ENCODE results near the gene ADAMTS4. TPM values are rescaled to one million over a fixed set of nuclear protein-coding genes. Genes with fewer than 3 reads are reported as not detected.

The ADAMTS4 gene
- polyA plus RNA-seq, 3 donors from 2014 or later: 0.10 to 0.29 TPM; not detected in 1

- peak overlapping the region; percentile 78 to 85 (median 83) for H3K4me3 Mint-ChIP-seq
- H3K36me3 Mint-ChIP-seq: peaks cover 0 to 3% (median 3%) of the 10 kb centered on the region in 3 donors
- H3K9me3 Mint-ChIP-seq: no peaks in the 10 kb centered on the region
These were observed 16.6 kb downstream of the ADAMTS4 start for GRCh38 chr1:161182214-161182613.

GRCh38 chr1:161180639-161181038 is 18.2 kb downstream of the ADAMTS4 start:
- Mint-ChIP-seq H3K27me3 (ENCODE audit: low read depth in 3 of 3) (peaks cover 0 to 13% (median 9%) of the 10 kb centered on the region in 3 donors), H3K27ac (peak overlapping the region; percentile 67 to 95 (median 88)), H3K4me1 (peaks cover 84 to 92% of the 10 kb centered on the region in 2 donors), H3K9me3 (no peaks in the 10 kb centered on the region), H3K4me3 (peak overlapping the region; percentile 18 to 63 (median 36)), H3K36me3 (peaks cover 0 to 3% (median 3%) of the 10 kb centered on the region in 3 donors)
- no peak for DNase-seq

More at GRCh38 chr1:161182214-161182613, 16.6 kb downstream of the ADAMTS4 start:
- peak; percentile 61 to 70 (median 66) for DNase-seq
- peaks cover 0 to 13% (median 9%) of the 10 kb centered on the region in 3 donors for H3K27me3 Mint-ChIP-seq (ENCODE audit: low read depth in 3 of 3)
- H3K4me1 Mint-ChIP-seq: peaks cover 84 to 92% of the 10 kb centered on the region in 2 donors
- peak overlapping the region; percentile 88 to 99 (median 96) for H3K27ac Mint-ChIP-seq

- H3K36me3 Mint-ChIP-seq: peaks cover 2 to 3% (median 3%) of the 10 kb centered on the region in 3 donors
- peak overlapping the region in 5 of 6 donors; percentile 73 to 90 (median 84) for H3K27ac Mint-ChIP-seq
- peak overlapping the region in 4 of 5 donors; percentile 21 to 60 (median 41) for H3K4me3 Mint-ChIP-seq
- DNase-seq: no peak
- peaks cover 83 to 92% of the 10 kb centered on the region in 2 donors for H3K4me1 Mint-ChIP-seq
- peaks cover 0 to 7% (median 5%) of the 10 kb centered on the region in 3 donors for H3K27me3 Mint-ChIP-seq (ENCODE audit: low read depth in 3 of 3)
- H3K9me3 Mint-ChIP-seq: no peaks in the 10 kb centered on the region
These were observed 19.2 kb downstream of the ADAMTS4 start for GRCh38 chr1:161179698-161180097.

GRCh38 chr1:161177936-161178244 is 21.0 kb downstream of the ADAMTS4 start:
- peaks cover 70 to 82% of the 10 kb centered on the region in 2 donors for H3K4me1 Mint-ChIP-seq
- H3K36me3 Mint-ChIP-seq: peaks cover 5 to 16% (median 14%) of the 10 kb centered on the region in 3 donors

GRCh38 chr1:161177112-161177935 is 21.5 kb downstream of the ADAMTS4 start, which contains the start of gene B4GALT3:
Gene B4GALT3 (minus strand): TSS chr1:161177507. CDS start chr1:161176060, 1,447 bp downstream.
- Mint-ChIP-seq H3K4me3 (peak within 1 kb of the TSS; percentile 94 to 100 (median 100)), H3K9me3 (no peaks in the 10 kb centered on the region), H3K36me3 (peaks cover 4 to 21% (median 14%) of the 10 kb centered on the region in 3 donors), H3K27me3 (ENCODE audit: low read depth in 3 of 3) (peaks cover 0 to 2% (median 0%) of the 10 kb centered on the region in 3 donors), H3K27ac (peak within 1 kb of the TSS; percentile 98 to 100 (median 99)), H3K4me1 (peaks cover 64 to 82% of the 10 kb centered on the region in 2 donors)
- DNase-seq: peak; percentile 90 to 91 (median 91)

More at GRCh38 chr1:161177936-161178244, 21.0 kb downstream of the ADAMTS4 start:
- peaks cover 0 to 4% (median 0%) of the 10 kb centered on the region in 3 donors for H3K27me3 Mint-ChIP-seq (ENCODE audit: low read depth in 3 of 3)
- H3K27ac Mint-ChIP-seq: peak overlapping the region; percentile 98 to 100 (median 99)
- DNase-seq: no peak
- H3K4me3 Mint-ChIP-seq: peak overlapping the region; percentile 94 to 100 (median 100)
- H3K9me3 Mint-ChIP-seq: no peaks in the 10 kb centered on the region

GRCh38 chr1:161176468-161177111 is 22.3 kb downstream of the ADAMTS4 start:
- Mint-ChIP-seq H3K4me1 (peaks cover 57 to 75% of the 10 kb centered on the region in 2 donors), H3K9me3 (no peaks in the 10 kb centered on the region), H3K27me3 (ENCODE audit: low read depth in 3 of 3) (no peaks in the 10 kb centered on the region), H3K4me3 (peak overlapping the region; percentile 94 to 100 (median 100)), H3K27ac (peak overlapping the region; percentile 98 to 100 (median 99)), H3K36me3 (peaks cover 9 to 29% (median 21%) of the 10 kb centered on the region in 3 donors)
- DNase-seq: no peak

GRCh38 chr1:161175771-161176453 is 22.9 kb downstream of the ADAMTS4 start:
- Mint-ChIP-seq H3K27ac (peak overlapping the region; percentile 98 to 100 (median 99)), H3K27me3 (ENCODE audit: low read depth in 3 of 3) (peaks cover 0 to 1% (median 0%) of the 10 kb centered on the region in 3 donors), H3K9me3 (no peaks in the 10 kb centered on the region), H3K4me1 (peaks cover 55 to 68% of the 10 kb centered on the region in 2 donors), H3K36me3 (peaks cover 12 to 35% (median 25%) of the 10 kb centered on the region in 3 donors), H3K4me3 (peak overlapping the region; percentile 94 to 100 (median 100))
- DNase-seq: no peak

- peaks cover 45 to 58% of the 10 kb centered on the region in 2 donors for H3K4me1 Mint-ChIP-seq
- no peak for DNase-seq
- H3K4me3 Mint-ChIP-seq: peak overlapping the region in 4 of 5 donors; percentile 17 to 100 (median 62)
- peaks cover 15 to 38% (median 23%) of the 10 kb centered on the region in 3 donors for H3K36me3 Mint-ChIP-seq
- H3K9me3 Mint-ChIP-seq: no peaks in the 10 kb centered on the region
- peaks cover 0 to 1% (median 0%) of the 10 kb centered on the region in 3 donors for H3K27me3 Mint-ChIP-seq (ENCODE audit: low read depth in 3 of 3)
- H3K27ac Mint-ChIP-seq: peak overlapping the region in 4 of 6 donors; percentile 42 to 100 (median 75)
These were observed 23.9 kb downstream of the ADAMTS4 start for GRCh38 chr1:161174911-161175310.

- no peak for DNase-seq
- Mint-ChIP-seq H3K27me3 (ENCODE audit: low read depth in 3 of 3) (peaks cover 0 to 1% (median 0%) of the 10 kb centered on the region in 3 donors), H3K27ac (peak overlapping the region in 2 of 6 donors; percentile 43 to 53), H3K9me3 (no peaks in the 10 kb centered on the region), H3K4me3 (no peak overlapping the region), H3K36me3 (peaks cover 15 to 41% (median 23%) of the 10 kb centered on the region in 3 donors), H3K4me1 (peaks cover 40 to 53% of the 10 kb centered on the region in 2 donors)
These were observed 25.1 kb downstream of the ADAMTS4 start for GRCh38 chr1:161173711-161174110.

GRCh38 chr1:161172776-161173376 is 26.0 kb downstream of the ADAMTS4 start:
- H3K27ac Mint-ChIP-seq: peak overlapping the region in 3 of 6 donors; percentile 9 to 59 (median 25)
- no peaks in the 10 kb centered on the region for H3K9me3 Mint-ChIP-seq
- peaks cover 15 to 41% (median 23%) of the 10 kb centered on the region in 3 donors for H3K36me3 Mint-ChIP-seq
- peaks cover 0 to 1% (median 0%) of the 10 kb centered on the region in 3 donors for H3K27me3 Mint-ChIP-seq (ENCODE audit: low read depth in 3 of 3)
- DNase-seq: no peak
- no peak overlapping the region for H3K4me3 Mint-ChIP-seq
- peaks cover 40 to 51% of the 10 kb centered on the region in 2 donors for H3K4me1 Mint-ChIP-seq

GRCh38 chr1:161172349-161172748 is 26.5 kb downstream of the ADAMTS4 start:
- peak overlapping the region in 4 of 6 donors; percentile 8 to 64 (median 34) for H3K27ac Mint-ChIP-seq
- H3K27me3 Mint-ChIP-seq (ENCODE audit: low read depth in 3 of 3): peaks cover 0 to 1% (median 0%) of the 10 kb centered on the region in 3 donors
- H3K4me1 Mint-ChIP-seq: peaks cover 40 to 51% of the 10 kb centered on the region in 2 donors
- no peak overlapping the region for H3K4me3 Mint-ChIP-seq
- no peak for DNase-seq
- H3K36me3 Mint-ChIP-seq: peaks cover 15 to 41% (median 23%) of the 10 kb centered on the region in 3 donors
- H3K9me3 Mint-ChIP-seq: no peaks in the 10 kb centered on the region

- Mint-ChIP-seq H3K27ac (peak overlapping the region in 2 of 6 donors; percentile 53 to 71), H3K27me3 (ENCODE audit: low read depth in 3 of 3) (peaks cover 0 to 1% (median 0%) of the 10 kb centered on the region in 3 donors), H3K4me3 (no peak overlapping the region), H3K36me3 (peaks cover 15 to 41% (median 23%) of the 10 kb centered on the region in 3 donors), H3K9me3 (no peaks in the 10 kb centered on the region), H3K4me1 (peaks cover 40 to 51% of the 10 kb centered on the region in 2 donors)
- DNase-seq: no peak
These were observed 27.2 kb downstream of the ADAMTS4 start for GRCh38 chr1:161171696-161172095.
